T-helper 1 cell (primary cell): Measurements from ENCODE around the gene CHRNA9.

Experiments used
- DNase-seq, 5 donors: peaks; one replicate each; pipeline ENCODE4 v3.0.0-alpha.2; 2012 to 2020

The CHRNA9 gene

GRCh38 chr4:40347472-40347871 is 12.3 kb downstream of the CHRNA9 start:
- no peak for DNase-seq

- no peak for DNase-seq
Observed at GRCh38 chr4:40348000-40348399, 12.9 kb downstream of the CHRNA9 start.

- no peak for DNase-seq
Observed at GRCh38 chr4:40349561-40350198, 14.5 kb downstream of the CHRNA9 start.

GRCh38 chr4:40350627-40351227 is 15.6 kb downstream of the CHRNA9 start:
- no peak for DNase-seq

GRCh38 chr4:40354158-40354557 is 19.0 kb downstream of the CHRNA9 start:
- DNase-seq: no peak

GRCh38 chr4:40355131-40355530 is 20.0 kb downstream of the CHRNA9 start:
- DNase-seq: no peak

- no peak for DNase-seq
Observed at GRCh38 chr4:40357738-40358137, 22.6 kb downstream of the CHRNA9 start.

GRCh38 chr4:40361338-40361737 is 26.2 kb downstream of the CHRNA9 start:
- DNase-seq: no peak

- DNase-seq: no peak
Observed at GRCh38 chr4:40363382-40363920, 28.3 kb downstream of the CHRNA9 start.

GRCh38 chr4:40363945-40364344 is 28.8 kb downstream of the CHRNA9 start:
- no peak for DNase-seq

GRCh38 chr4:40365766-40366165 is 30.6 kb downstream of the CHRNA9 start:
- no peak for DNase-seq

- no peak for DNase-seq
Observed at GRCh38 chr4:40367451-40367850, 32.3 kb downstream of the CHRNA9 start.

GRCh38 chr4:40369437-40370274 is 34.5 kb downstream of the CHRNA9 start:
- DNase-seq: peak in 1 of 5 donors; percentile 21

- no peak for DNase-seq
Observed at GRCh38 chr4:40372651-40373050, 37.5 kb downstream of the CHRNA9 start.

GRCh38 chr4:40373636-40374035 is 38.5 kb downstream of the CHRNA9 start:
- no peak for DNase-seq

- DNase-seq: no peak
Observed at GRCh38 chr4:40375095-40375494, 40.0 kb downstream of the CHRNA9 start.

- DNase-seq: no peak
Observed at GRCh38 chr4:40375620-40376019, 40.5 kb downstream of the CHRNA9 start.

- DNase-seq: no peak
Observed at GRCh38 chr4:40377512-40378365, 42.6 kb downstream of the CHRNA9 start.

- DNase-seq: no peak
Observed at GRCh38 chr4:40378619-40379018, 43.5 kb downstream of the CHRNA9 start.

- DNase-seq: no peak
Observed at GRCh38 chr4:40379248-40379647, 44.1 kb downstream of the CHRNA9 start.

- no peak for DNase-seq
Observed at GRCh38 chr4:40380647-40381046, 45.5 kb downstream of the CHRNA9 start.

GRCh38 chr4:40388239-40388638 is 53.1 kb downstream of the CHRNA9 start:
- no peak for DNase-seq

GRCh38 chr4:40389986-40390385 is 54.9 kb downstream of the CHRNA9 start:
- no peak for DNase-seq
